NCI-H2196 (cell line): Measurements from ENCODE around the gene TMEM87B.
A peak's percentile ranks its signal among the peaks of the same experiment; 100 is the strongest.
"Not testable (repeated sequence)": the region's sequence is repeated elsewhere in the genome, so short reads cannot be mapped to it uniquely, and the experiment has no call there.

ENCODE experiments used
- DNase-seq: peaks from one replicate; lab custom pipeline; 2025; ENCODE audit not compliant: unreplicated experiment; lab: John Stamatoyannopoulos, UW

TMEM87B gene

DNA sequence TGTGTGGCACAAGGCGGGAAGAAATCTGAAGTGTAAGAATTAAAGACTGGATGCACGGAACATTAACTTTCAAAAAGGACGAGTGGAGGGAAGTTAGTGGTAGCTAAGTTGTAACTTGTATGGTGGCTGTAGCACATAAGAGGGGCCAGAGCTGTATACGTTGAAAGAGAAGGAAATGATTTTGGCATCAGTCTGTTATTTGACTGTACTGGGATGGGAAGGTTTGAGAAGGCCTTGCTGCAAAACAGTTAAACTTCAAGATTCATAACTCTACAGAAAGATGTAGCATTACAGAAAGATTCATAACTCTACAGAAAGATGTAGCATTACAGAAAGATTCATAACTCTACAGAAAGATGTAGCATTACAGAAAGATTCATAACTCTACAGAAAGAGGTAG is 58.3 kb downstream of the TMEM87B start:
- DNase-seq: not testable (repeated sequence)

DNA sequence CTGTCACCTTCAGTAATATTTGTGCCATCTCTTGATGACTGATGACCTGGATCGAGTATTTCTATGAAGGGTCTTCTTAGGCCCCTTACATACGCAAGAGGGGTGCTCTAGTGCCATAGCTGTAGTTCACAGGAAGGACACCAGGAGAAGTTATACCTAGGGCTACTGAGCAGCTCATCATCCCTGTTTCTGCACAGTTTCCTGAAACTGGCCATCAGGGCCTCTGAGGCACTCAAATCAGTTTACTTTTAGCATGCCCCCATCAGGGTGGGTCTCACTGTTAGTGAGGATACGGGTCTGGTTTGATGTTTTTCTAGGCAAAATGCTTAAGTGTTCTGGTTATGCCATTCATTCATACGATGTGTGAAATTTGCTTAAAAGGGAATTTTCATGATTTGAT is 63.1 kb downstream of the TMEM87B start:
- no peak for DNase-seq

DNA sequence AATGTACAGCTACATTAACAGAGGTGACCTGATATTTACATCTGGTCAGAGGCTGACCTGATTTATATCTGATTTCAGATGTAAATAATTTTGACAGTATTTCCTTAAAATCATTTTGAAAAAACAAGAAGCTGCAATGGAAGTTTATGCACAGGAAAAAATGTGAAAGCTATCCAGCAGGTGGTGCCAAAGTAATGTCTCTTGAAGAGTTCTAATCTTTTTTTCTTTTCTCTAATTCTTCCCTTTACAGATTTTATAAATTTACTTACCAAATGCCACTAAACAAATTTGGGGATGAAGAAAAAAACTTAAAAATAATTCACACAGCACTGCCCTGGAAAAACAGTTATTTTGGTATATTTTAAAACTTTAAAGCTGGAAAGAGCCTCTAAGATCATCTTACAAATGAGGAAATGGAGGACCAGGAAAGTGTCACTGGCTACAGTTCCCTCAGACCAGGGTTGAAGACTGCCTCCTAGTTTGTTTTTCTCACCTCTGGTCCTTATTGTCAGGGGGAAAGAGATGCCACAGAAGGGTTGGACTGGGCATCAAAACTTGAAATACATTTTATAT is 66.7 kb downstream of the TMEM87B start:
- peak; percentile 64 for DNase-seq

DNA sequence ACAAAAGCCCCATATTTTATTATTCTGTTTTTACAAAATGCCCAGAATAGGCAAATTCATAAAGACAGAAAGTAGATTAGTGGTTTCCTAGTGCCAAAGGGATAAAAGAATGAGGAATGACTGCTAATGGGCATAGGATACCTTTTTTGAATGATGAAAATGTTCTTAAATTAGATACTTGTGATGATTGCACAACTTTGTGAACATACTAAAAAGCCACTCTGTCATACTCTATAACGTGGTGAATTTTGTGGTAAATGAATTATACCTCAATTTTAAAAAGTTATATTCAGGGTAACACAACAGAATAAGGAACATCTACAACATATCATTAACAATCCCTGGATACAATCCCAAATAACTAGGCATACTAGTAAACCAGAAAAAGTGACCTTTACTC is 74.0 kb downstream of the TMEM87B start:
- DNase-seq: no peak

DNA sequence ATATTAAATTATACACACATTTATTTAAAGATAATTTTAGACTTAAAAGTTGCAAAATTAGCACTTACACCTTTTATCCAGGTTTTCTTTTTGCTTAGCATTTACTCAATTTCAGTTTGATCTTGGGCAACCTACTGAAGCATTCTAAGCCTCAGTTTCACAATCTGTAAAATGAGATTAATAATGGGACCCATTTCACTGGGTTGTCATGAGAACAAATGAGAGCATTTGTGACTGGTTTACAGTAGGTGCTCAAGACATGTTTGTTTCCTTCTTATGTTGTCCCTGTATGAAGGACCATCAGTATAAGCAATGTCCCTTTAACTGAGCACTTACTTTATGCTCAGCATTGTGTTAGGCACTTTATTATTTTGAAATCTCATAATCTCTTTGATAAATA is 78.3 kb downstream of the TMEM87B start:
- DNase-seq: no peak

GRCh38 chr2:112134120-112134519 is 79.1 kb downstream of the TMEM87B start:
- DNase-seq: no peak

GRCh38 chr2:112136096-112136495 is 81.0 kb downstream of the TMEM87B start:
- DNase-seq: no peak

DNA sequence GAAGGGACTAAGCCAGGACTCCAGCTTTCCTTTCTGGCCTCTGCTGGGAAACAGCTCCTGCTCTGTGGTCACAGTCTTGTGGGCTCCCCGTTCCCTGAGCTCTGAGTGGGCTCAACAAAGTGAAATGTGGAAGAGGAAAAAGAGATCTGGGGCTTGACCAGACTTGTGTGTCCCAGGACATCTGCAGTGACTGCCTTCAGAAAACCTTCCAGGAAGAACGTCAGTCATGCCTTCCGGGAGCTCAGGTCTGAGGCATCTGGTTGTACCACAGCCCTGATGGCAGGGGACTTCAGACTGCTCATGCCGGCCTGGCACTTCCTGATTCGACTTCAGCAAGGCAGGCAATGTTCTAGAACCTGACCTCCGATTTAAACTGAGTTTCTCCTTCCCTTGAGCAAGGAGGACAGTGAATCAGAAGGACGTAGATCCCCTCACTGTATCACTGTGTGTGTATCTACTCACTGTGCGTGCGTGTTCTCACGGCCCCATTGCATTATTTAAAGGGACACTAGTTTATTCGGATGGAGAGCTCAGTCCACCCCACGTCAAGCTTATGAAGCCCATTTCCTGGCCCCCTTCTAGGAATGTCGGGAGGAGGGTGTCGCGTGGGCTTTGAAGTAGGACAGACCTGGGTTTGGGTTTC is 82.6 kb downstream of the TMEM87B start:
- no peak for DNase-seq

DNA sequence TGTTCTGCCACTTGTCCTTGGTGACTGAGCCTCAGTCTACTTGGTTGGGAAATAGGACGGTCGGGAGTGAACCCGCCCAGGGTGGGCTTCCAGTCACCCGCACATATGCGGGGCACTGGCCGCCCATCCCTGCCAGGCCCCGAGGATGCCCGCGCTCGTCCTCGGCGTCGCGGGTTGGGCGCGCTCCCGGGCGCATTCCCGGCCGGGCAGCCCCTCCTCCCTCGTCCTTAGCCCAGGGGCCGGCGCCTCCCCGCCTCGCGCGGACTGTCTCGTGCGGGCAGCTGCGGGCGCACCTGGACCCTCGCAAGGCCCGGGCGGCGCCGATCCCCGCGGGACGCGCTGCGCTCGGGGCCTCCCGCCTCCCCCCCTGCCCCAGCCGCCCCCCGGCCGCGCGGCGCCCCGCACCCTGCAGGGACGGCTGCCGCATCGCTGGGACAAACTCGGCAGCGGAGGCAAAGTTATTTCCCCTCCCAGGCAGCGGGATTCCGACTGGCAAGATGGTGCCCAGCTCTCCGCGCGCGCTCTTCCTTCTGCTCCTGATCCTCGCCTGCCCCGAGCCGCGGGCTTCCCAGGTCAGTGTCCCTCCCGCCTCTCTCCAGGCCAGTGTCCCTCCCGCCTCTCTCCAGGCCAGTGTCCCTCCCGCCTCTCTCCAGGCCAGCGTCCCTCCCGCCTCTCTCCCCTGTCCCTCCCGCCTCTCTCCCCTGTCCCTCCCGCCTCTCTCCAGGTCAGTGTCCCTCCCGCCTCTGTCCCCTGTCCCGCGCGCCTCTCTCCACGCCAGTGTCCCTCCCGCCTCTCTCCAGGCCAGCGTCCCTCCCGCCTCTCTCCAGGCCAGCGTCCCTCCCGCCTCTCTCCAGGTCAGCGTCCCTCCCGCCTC is 83.3 kb downstream of the TMEM87B start, which contains the start of gene FBLN7:
Gene FBLN7, plus strand, starts transcription at position 227 of the 874 bp plus-strand sequence. Its CDS starts 271 bp downstream, at position 498.
- DNase-seq: peak; percentile 39

DNA sequence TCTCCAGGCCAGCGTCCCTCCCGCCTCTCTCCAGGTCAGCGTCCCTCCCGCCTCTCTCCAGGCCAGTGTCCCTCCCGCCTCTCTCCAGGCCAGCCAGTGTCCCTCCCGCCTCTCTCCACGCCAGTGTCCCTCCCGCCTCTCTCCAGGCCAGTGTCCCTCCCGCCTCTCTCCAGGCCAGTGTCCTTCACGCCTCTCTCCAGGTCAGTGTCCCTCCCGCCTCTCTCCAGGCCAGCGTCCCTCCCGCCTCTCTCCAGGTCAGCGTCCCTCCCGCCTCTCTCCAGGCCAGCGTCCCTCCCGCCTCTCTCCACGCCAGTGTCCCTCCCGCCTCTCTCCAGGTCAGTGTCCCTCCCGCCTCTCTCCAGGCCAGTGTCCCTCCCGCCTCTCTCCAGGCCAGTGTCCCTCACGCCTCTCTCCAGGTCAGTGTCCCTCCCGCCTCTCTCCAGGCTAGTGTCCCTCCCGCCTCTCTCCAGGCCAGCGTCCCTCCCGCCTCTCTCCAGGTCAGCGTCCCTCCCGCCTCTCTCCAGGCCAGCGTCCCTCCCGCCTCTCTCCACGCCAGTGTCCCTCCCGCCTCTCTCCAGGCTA is 84.1 kb downstream of the TMEM87B start:
- DNase-seq: not testable (repeated sequence)

DNA sequence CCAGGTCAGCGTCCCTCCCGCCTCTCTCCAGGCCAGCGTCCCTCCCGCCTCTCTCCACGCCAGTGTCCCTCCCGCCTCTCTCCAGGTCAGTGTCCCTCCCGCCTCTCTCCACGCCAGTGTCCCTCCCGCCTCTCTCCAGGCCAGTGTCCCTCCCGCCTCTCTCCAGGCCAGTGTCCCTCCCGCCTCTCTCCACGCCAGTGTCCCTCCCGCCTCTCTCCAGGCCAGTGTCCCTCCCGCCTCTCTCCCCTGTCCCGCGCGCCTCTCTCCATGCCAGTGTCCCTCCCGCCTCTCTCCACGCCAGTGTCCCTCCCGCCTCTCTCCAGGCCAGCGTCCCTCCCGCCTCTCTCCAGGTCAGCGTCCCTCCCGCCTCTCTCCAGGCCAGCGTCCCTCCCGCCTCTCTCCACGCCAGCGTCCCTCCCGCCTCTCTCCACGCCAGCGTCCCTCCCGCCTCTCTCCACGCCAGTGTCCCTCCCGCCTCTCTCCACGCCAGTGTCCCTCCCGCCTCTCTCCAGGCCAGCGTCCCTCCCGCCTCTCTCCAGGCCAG is 84.7 kb downstream of the TMEM87B start:
- not testable (repeated sequence) for DNase-seq

GRCh38 chr2:112140205-112140802 is 85.2 kb downstream of the TMEM87B start:
- no peak for DNase-seq

DNA sequence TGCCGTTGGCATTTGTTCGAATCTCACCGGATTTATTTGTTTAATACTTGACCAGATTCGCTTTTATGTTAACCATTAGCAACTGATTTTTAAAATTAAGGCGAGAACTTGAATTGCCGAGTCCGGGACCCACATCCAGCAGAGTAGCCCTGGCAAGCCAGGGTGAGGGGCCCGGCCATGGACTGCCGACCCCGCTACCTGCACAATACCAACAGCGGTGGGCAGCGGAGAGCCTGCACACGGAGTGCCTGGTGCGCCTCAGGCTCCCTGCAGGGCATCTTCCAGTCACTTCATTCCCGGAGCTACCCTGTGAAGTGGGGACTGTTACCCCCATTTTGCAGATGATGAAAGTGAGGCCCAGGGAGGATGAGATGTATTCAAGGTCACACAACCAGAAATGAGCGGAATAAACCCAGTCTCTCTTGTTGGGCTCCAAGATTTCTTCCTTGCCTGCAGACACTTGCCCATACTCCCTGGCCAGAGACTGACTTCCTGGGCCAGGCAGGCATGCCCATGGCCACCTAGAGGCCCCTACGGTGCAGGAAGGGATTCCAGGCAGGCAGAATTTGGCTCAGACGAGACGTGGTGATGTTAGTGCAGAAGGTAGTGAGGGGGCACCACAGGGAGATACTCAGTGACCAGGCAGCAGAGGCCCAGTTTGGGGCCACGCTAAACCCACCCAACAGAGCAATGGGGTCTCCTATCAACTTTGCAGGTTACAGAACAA is 86.0 kb downstream of the TMEM87B start:
- no peak for DNase-seq

DNA sequence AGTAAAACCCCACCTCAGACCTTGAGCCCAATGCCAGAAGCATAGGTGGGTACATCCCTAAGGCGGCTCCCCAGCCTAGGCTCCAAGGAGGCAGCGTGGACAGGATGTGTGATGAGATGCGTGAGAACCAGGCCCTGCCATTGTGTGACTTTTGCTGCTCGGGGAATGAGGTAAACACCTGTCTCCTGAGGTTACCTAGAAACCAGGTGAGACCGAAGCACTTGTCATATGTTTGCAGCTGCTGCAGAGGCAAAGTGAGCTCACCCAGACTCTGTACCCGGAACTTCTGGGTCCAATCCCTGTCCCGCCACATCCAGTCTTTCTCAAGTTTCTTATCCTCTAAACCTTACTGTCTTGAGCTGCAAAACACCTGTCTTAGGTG is 86.5 kb downstream of the TMEM87B start:
- DNase-seq: peak; percentile 69

DNA sequence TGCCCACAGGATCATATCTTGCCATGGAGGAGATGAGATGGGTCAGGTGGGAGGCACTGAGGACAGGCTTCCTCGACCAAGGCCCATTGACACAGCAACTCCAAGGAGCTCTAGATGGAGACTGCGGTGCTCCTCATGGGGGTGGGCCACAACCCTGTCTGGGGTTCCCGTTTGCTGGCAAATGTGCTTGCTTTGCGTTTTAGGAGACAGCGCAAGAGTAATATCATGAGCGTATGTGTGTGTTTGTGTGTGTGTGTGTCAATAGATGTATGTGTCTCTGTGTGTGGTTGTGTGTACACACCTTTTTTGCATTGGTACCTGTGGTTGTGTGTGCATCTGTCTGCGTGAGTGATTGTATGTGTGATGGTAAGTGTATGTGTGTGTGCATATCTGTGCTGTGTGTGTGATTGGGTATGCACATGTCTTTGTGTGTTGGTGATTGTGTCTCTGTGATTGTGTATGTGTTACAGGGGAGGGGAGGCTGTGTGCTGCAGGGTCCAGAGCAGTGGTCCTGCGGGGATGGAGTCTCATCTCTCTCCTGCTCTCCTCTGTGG is 87.5 kb downstream of the TMEM87B start:
- DNase-seq: no peak

DNA sequence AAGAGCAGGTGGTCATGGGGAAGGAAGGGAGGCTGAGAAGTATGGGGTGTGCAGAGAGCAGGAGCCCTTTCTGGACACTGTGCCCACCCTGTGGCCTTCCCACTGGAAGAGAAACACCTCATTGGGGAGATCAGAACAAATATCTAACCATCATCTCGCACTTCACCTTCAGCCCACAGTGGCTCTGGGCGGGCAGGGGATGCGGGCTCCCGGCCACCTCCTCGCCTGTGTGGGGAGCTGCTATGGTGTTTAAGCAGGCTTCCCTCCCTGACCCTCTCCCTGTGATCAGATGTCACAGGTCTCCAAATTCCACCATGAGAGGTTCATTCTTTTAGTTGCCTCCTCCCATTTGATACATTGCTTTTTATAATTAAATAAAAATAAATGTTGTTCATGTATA is 88.1 kb downstream of the TMEM87B start:
- DNase-seq: no peak

- DNase-seq: no peak
Observed at GRCh38 chr2:112144966-112145365, 89.9 kb downstream of the TMEM87B start.

GRCh38 chr2:112147382-112148168 is 92.5 kb downstream of the TMEM87B start:
- DNase-seq: no peak

DNA sequence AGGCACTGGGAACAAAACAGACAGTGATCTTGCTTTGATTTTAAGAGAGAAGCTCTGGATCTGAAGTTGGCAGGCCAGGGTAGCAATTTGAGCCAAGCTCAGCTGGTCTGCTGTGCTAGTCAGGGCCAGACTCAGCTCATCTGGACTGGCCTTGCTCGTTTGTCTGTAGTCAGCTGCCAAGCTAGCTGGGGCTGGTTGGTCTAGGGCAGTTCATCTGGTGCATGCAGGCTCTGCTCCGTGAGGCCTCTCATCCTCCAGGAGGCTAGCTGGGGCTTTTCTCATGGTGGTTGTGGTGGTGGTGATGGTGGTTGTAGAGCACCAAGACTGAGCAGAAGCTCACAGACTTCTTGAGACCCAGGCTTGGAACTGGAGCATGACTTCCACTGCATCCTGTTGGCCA is 93.4 kb downstream of the TMEM87B start:
- no peak for DNase-seq
